Neutrophil (primary cell): ENCODE results near the gene IL25.

Source experiments
- H3K27ac ChIP-seq: fragments of 200-600 bp; sonication (generic); 2 replicates; pipeline ENCODE4 v1.5.1; 2016; ENCODE audit warnings: mild to moderate bottlenecking, moderate library complexity
- H3K27me3 ChIP-seq: fragments of 200-600 bp; sonication (generic); 2 replicates; pipeline ENCODE4 v1.6.0; 2016; ENCODE audit warnings: mild to moderate bottlenecking
- H3K36me3 ChIP-seq: fragments of 200-600 bp; sonication (generic); 2 replicates; pipeline ENCODE4 v1.5.1; 2017
- H3K4me1 ChIP-seq, 2 experiments: fragments of 200-600 bp in 1 of 2; sonication (generic) in 1 of 2; 1 replicate in 1 of 2; 2 replicates in 1 of 2; pipeline versions ENCODE4 v1.5.1 to v1.6.1; 2013 to 2016; ENCODE audit warnings: low read depth in 1 of 2, low read length in 1 of 2, mild to moderate bottlenecking in 1 of 2, moderate library complexity in 1 of 2; ENCODE audit not compliant: control insufficient read depth in 1 of 2, insufficient read depth in 1 of 2
- H3K4me3 ChIP-seq, 2 experiments: fragments of 200-600 bp in 1 of 2; sonication (generic) in 1 of 2; 1 replicate in 1 of 2; 2 replicates in 1 of 2; pipeline ENCODE4 v1.5.1; 2013 to 2016; ENCODE audit warnings: low read depth in 1 of 2, low read length in 1 of 2, mild to moderate bottlenecking in 1 of 2, moderate library complexity in 1 of 2
- H3K9me3 ChIP-seq: fragments of 200-600 bp; sonication (generic); 2 replicates; pipeline ENCODE4 v1.5.1; 2016
- TF ChIP-seq, protein P1 (sequence below): fragments of 200-600 bp; sonication (generic); IDR thresholded peaks from 2 replicates; pipeline ENCODE4 v1.5.1; 2016; ENCODE audit warnings: antibody characterized with exemption

The IL25 gene

DNA sequence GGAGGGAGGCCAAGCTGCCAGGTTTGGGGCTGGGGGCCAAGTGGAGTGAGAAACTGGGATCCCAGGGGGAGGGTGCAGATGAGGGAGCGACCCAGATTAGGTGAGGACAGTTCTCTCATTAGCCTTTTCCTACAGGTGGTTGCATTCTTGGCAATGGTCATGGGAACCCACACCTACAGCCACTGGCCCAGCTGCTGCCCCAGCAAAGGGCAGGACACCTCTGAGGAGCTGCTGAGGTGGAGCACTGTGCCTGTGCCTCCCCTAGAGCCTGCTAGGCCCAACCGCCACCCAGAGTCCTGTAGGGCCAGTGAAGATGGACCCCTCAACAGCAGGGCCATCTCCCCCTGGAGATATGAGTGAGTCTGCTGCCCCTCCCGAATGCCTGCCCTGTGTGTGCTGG, 432 bp downstream of the IL25 start:
- no peak overlapping the region for H3K4me3 ChIP-seq
- TF ChIP-seq, protein P1, sequence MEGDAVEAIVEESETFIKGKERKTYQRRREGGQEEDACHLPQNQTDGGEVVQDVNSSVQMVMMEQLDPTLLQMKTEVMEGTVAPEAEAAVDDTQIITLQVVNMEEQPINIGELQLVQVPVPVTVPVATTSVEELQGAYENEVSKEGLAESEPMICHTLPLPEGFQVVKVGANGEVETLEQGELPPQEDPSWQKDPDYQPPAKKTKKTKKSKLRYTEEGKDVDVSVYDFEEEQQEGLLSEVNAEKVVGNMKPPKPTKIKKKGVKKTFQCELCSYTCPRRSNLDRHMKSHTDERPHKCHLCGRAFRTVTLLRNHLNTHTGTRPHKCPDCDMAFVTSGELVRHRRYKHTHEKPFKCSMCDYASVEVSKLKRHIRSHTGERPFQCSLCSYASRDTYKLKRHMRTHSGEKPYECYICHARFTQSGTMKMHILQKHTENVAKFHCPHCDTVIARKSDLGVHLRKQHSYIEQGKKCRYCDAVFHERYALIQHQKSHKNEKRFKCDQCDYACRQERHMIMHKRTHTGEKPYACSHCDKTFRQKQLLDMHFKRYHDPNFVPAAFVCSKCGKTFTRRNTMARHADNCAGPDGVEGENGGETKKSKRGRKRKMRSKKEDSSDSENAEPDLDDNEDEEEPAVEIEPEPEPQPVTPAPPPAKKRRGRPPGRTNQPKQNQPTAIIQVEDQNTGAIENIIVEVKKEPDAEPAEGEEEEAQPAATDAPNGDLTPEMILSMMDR = no peak

DNA sequence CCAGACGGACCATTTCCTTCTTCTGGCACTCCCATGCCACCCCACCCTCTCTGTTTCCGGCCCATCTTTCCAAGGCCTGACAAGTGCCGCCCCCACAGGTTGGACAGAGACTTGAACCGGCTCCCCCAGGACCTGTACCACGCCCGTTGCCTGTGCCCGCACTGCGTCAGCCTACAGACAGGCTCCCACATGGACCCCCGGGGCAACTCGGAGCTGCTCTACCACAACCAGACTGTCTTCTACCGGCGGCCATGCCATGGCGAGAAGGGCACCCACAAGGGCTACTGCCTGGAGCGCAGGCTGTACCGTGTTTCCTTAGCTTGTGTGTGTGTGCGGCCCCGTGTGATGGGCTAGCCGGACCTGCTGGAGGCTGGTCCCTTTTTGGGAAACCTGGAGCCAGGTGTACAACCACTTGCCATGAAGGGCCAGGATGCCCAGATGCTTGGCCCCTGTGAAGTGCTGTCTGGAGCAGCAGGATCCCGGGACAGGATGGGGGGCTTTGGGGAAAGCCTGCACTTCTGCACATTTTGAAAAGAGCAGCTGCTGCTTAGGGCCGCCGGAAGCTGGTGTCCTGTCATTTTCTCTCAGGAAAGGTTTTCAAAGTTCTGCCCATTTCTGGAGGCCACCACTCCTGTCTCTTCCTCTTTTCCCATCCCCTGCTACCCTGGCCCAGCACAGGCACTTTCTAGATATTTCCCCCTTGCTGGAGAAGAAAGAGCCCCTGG, 3.1 kb downstream of the IL25 start:
- peaks cover 6% of the 10 kb centered on the region for H3K27me3 ChIP-seq
- H3K27ac ChIP-seq = no peak overlapping the region
- H3K4me3 ChIP-seq = no peak overlapping the region
- H3K36me3 ChIP-seq = no peaks in the 10 kb centered on the region
- TF ChIP-seq, protein P1 = no peak
- no peaks in the 10 kb centered on the region for H3K4me1 ChIP-seq
- no peaks in the 10 kb centered on the region for H3K9me3 ChIP-seq

More for the DNA sequence above, 432 bp downstream of the IL25 start:
- no peak overlapping the region for H3K27ac ChIP-seq
- no peaks in the 10 kb centered on the region for H3K36me3 ChIP-seq
- H3K4me1 ChIP-seq = no peaks in the 10 kb centered on the region
- H3K9me3 ChIP-seq = no peaks in the 10 kb centered on the region
- peaks cover 31% of the 10 kb centered on the region for H3K27me3 ChIP-seq

DNA sequence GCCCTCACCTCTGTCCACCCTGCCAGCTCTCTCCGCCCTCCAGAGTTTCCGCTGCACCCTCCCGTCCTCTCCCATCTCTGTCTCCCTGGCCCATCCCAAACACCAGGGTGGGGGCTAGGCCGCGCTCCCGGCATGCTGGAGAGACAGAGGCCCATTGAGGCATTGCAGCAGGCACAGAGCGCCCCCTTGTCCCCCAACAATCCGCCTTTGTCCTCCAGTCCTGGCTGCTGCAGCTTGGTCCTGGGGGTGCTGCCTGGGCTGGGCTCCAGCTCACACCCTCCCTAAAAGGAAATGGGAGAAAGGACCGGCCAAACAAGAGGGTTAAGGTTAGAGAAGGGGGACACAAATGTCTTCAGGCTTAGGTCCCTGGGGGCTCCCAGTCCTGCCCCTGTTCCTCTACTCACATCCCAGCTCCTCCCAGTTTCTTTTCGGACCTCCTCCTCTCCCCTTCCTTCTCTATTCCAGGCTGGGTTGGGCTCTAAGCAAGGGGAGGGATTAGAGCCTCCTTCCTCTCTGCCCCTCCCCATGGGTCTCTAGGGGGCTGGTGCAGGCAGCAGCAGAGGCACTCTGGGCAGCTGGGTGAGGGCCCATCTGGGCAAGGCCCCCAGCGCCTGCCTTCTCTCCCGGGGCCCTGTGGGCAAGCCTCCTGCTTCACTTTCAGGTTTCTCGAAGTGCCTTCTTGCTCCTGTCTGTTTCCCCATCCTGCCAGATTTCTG, 4.0 kb downstream of the IL25 start, which contains the start of gene CMTM5:
Gene CMTM5, plus strand, starts transcription at position 565 of the 716 bp plus-strand sequence. CDS start 206 bp downstream, outside the sequence.
- no peak within 1 kb of the TSS for H3K4me3 ChIP-seq
- H3K4me1 ChIP-seq = no peaks in the 10 kb centered on the region
- H3K27ac ChIP-seq = no peak within 1 kb of the TSS
- H3K27me3 ChIP-seq = peaks cover 6% of the 10 kb centered on the region
- H3K9me3 ChIP-seq = no peaks in the 10 kb centered on the region
- TF ChIP-seq, protein P1 = no peak
- H3K36me3 ChIP-seq = no peaks in the 10 kb centered on the region

DNA sequence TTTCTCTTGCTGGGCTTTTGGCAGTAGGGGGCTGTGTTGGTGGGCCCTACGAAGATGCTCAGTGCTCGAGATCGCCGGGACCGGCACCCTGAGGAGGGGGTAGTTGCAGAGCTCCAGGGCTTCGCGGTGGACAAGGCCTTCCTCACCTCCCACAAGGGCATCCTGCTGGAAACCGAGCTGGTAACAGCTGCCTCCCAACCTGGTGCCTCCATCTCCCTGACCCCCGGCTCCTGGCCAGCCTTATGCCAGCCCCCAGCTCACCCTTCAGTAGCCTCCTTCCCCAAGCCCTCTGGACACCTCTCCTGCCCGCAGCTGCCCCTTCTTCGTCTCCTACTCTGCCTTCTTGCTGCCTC, 4.6 kb downstream of the IL25 start:
- Histone ChIP-seq H3K4me3 (no peak overlapping the region), H3K36me3 (no peaks in the 10 kb centered on the region), H3K9me3 (no peaks in the 10 kb centered on the region), H3K4me1 (no peaks in the 10 kb centered on the region), H3K27me3 (peaks cover 12% of the 10 kb centered on the region), H3K27ac (no peak overlapping the region)
- TF ChIP-seq, protein P1 = no peak

DNA sequence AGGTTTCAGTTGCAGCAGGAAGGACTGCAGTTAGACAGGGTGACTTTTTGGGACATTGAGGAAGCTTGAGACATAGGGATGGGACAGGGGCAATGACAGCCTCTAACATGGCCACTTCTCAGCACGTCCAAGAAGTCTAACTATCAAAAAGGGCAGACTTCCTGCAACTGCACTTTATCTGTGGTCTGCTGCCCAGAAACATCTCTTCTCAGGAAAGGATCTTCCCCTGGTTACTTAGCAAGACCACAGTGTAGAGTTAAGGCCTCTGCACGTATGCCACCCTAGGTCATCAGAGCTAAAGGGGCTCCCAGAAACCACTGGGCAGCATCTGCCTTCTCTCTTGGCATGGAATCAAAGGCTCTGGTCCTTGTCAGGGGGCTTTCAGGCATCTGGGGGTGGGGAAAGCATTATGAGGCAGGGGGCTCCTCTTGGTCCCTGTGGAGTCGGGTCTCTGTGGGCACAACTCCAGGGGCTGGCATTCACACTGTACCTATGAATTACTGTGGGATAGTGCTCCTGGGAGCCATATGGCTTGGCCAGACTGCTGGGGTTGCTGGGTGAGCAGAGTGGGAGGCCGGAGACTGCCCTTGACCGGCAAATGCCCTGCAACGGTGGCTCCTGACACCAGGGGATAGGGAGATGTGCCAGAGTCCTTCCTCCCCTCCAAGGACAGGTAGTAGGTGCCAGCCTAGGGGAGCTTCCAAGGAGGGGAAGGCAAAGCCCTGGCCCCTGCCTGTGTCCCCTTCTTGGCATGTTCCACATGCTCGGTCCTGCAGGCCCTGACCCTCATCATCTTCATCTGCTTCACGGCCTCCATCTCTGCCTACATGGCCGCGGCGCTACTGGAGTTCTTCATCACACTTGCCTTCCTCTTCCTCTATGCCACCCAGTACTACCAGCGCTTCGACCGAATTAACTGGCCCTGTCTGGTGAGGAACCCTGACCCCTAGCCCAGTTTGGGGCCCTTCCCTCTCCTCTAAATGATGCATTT, 5.3 kb downstream of the IL25 start:
- Histone ChIP-seq H3K36me3 (no peaks in the 10 kb centered on the region), H3K9me3 (no peaks in the 10 kb centered on the region), H3K4me1 (no peaks in the 10 kb centered on the region), H3K27me3 (peaks cover 13% of the 10 kb centered on the region), H3K27ac (no peak overlapping the region), H3K4me3 (no peak overlapping the region)
- TF ChIP-seq, protein P1 = no peak
